Testis (tissue), 3 donors: ENCODE data around the gene SECISBP2L. TPM values are rescaled to one million over a fixed set of nuclear protein-coding genes. Genes with fewer than 3 reads are reported as not detected.

Experiments
- DNase-seq: peaks from one replicate; pipeline ENCODE4 v3.0.0-alpha.2; 2019
- H3K27ac ChIP-seq, 2 donors: fragments of 200-600 bp; sonication (generic); one replicate each; pipeline ENCODE4 v1.5.1; 2019
- H3K27me3 ChIP-seq: fragments of 200-600 bp; sonication (generic); one replicate; pipeline ENCODE4 v1.5.1; 2019
- H3K36me3 ChIP-seq: fragments of 200-600 bp; sonication (generic); one replicate; pipeline ENCODE4 v1.5.1; 2017; ENCODE audit warnings: low read depth; ENCODE audit errors: missing control alignments
- H3K4me1 ChIP-seq: fragments of 200-600 bp; sonication (generic); one replicate; pipeline ENCODE4 v1.5.1; 2019
- H3K4me3 ChIP-seq, 2 donors: fragments of 200-600 bp; sonication (generic); one replicate each; pipeline ENCODE4 v1.5.1; 2017 to 2019
- H3K9me3 ChIP-seq: fragments of 200-600 bp; sonication (generic); one replicate; pipeline ENCODE4 v1.5.1; 2017
- CTCF ChIP-seq, 3 experiments: fragments of 450-650 bp in 2 of 3; fragments of 200-600 bp in 1 of 3; sonication (generic) in 1 of 3; IDR thresholded peaks; one replicate each; pipeline ENCODE4 v1.5.1; 2016 to 2019; ENCODE audit warnings: antibody characterized with exemption in 3 of 3, mild to moderate bottlenecking in 2 of 3, moderate library complexity in 1 of 3
- POLR2A ChIP-seq: fragments of 450-650 bp; IDR thresholded peaks from one replicate; pipeline ENCODE4 v1.6.1; 2017; ENCODE audit warnings: antibody characterized with exemption, mild to moderate bottlenecking, moderate library complexity
- WGBS, 2 donors: methylation state at CpG; one replicate each; pipeline ENCODE4 v1.1.5; 2018; 5-methylcytosine and 5-hydroxymethylcytosine counted together
- intact Hi-C: fragments of 100-400 bp; cut with DNase I; formaldehyde crosslinking; loops from one replicate; pipeline ENCODE4 v1.15.1; 2023; ENCODE audit warnings: low total_unique reads
- polyA plus RNA-seq: library from polyadenylated mRNA; stranded (reverse); fragments of 350-450 nt; fragmentation: Illumina TruSeq; extraction: RNeasy Lipid Tissue Mini Kit (QIAGEN cat#74804); gene quantifications from one replicate; pipeline ENCODE4 v1.2.3, GENCODE V29; 2014; ENCODE audit warnings: low read depth, low replicate concordance; ENCODE audit not compliant: insufficient read depth
- total RNA-seq, 2 donors: library from RNA; depleted of rRNA; stranded (reverse); fragments of >200 nt; gene quantifications; one replicate each; pipeline ENCODE4 v1.2.3, GENCODE V29; 2016

Gene SECISBP2L
- total and polyA plus RNA-seq, 3 donors from 2014 or later: 29.2 to 76.1 (median 53.6) TPM

DNA sequence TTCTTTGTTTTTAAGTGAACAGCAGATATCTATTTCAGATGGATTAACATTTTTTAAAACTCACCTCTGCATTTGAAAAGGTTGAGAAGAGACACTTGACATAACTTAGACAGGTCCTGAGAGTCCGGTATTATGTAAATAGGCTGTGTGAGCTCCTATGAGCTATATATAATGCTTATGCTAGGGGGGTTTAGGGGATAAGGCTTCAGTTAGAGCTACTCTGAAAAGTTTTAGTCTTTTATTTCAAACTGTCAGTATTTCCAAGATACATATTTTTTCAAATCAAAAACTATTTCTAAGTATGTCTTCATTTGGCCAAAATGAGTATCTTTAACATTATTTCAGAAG lies 99.4 kb downstream of the SECISBP2L start:
- no peak for TF ChIP-seq CTCF (IDR thresholded peaks at IDR 0.05)
- no peak for TF ChIP-seq POLR2A
- H3K36me3 ChIP-seq: no peaks in the 10 kb centered on the region
- intact Hi-C loops: no loop called here
- DNase-seq: no peak
- H3K4me3 ChIP-seq: no peak overlapping the region
- 73 to 84% methylated on average over 1 of the region's 1 CpG for WGBS, 2 donors
- no peaks in the 10 kb centered on the region for H3K27me3 ChIP-seq
- H3K27ac ChIP-seq: peak overlapping the region; percentile 58 to 64
- peaks cover 11% of the 10 kb centered on the region for H3K4me1 ChIP-seq
- H3K9me3 ChIP-seq: no peaks in the 10 kb centered on the region

DNA sequence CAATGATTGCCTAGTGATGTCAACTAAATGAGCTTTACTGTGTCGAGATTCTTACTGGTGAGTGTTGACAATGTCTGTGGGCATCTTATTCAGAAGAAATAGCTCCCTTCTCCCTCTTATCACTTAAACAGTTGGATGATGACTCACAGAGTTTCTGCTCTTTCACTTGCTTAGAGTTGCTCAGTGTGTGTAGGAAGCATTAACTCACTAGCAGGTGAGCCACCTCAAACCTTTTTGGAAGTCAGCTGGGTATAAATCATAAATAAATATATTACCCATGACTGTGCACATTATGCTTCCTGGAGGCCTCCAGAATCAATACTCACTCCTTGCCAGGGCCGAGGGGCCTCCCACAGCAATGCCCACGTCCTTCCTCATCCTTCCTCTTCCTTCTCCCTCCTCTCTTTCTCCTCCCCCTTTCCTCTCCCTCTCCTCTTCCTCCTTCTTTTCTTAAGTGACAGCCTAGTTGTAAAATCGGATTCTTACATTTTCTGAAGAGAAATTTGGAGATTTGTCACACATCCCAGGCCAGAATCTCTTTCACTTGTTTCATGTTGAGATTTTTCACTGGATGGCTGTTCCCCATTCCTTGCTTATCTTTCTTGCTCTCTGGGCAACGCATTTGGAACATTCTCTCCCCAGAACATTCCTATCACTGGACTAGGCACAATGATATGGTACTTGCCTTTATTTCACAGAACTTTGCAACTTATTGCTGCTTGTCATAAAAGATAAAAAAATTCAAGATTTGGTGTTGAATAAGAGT lies 100.0 kb downstream of the SECISBP2L start:
- Histone ChIP-seq H3K27me3 (no peaks in the 10 kb centered on the region), H3K4me1 (peaks cover 12% of the 10 kb centered on the region), H3K36me3 (no peaks in the 10 kb centered on the region), H3K4me3 (no peak overlapping the region), H3K9me3 (no peaks in the 10 kb centered on the region), H3K27ac (peak overlapping the region; percentile 58 to 67)
- 40 to 46% methylated on average over 5 of the region's 5 CpGs for WGBS, 2 donors
- peak; percentile 52 for DNase-seq
- intact Hi-C loops: no loop called here
- TF ChIP-seq CTCF (IDR thresholded peaks at IDR 0.05) (no peak), POLR2A (no peak)

GRCh38 chr15:48945386-48945785 lies 100.9 kb downstream of the SECISBP2L start:
- WGBS, 2 donors: 42 to 82% methylated on average over 2 of the region's 2 CpGs
- TF ChIP-seq POLR2A: no peak
- TF ChIP-seq CTCF (IDR thresholded peaks at IDR 0.05): no peak
- Histone ChIP-seq H3K27ac (peak overlapping the region; percentile 12 to 67), H3K9me3 (no peaks in the 10 kb centered on the region), H3K27me3 (no peaks in the 10 kb centered on the region), H3K36me3 (no peaks in the 10 kb centered on the region), H3K4me1 (peaks cover 15% of the 10 kb centered on the region), H3K4me3 (no peak overlapping the region)
- intact Hi-C loops: no loop called here
- DNase-seq: no peak

DNA sequence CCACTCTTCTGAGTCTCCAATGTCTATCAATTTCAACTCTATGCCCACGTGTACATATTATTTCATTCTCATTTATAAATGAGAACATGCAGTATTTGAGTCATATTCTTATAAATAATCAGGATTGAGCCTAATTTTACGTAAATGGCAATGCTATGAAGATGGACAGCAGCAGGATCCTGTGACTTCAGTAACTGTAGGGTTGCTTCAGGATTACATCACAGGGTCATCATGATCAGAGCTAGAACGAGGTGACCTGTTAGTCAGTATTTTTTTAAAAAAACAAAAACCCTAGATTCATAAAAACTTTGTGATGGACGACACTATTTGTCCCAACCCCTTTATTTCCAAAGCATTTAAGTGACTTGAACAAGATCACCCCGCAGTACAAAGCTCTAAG lies 104.3 kb downstream of the SECISBP2L start:
- no peaks in the 10 kb centered on the region for H3K27me3 ChIP-seq
- intact Hi-C loops: no loop called here
- WGBS, 2 donors: 65 to 67% methylated on average over 5 of the region's 5 CpGs
- H3K4me3 ChIP-seq: no peak overlapping the region
- H3K9me3 ChIP-seq: no peaks in the 10 kb centered on the region
- no peak for DNase-seq
- H3K36me3 ChIP-seq: no peaks in the 10 kb centered on the region
- TF ChIP-seq POLR2A (no peak), CTCF (IDR thresholded peaks at IDR 0.05) (no peak)
- peaks cover 9% of the 10 kb centered on the region for H3K4me1 ChIP-seq
- H3K27ac ChIP-seq: no peak overlapping the region

DNA sequence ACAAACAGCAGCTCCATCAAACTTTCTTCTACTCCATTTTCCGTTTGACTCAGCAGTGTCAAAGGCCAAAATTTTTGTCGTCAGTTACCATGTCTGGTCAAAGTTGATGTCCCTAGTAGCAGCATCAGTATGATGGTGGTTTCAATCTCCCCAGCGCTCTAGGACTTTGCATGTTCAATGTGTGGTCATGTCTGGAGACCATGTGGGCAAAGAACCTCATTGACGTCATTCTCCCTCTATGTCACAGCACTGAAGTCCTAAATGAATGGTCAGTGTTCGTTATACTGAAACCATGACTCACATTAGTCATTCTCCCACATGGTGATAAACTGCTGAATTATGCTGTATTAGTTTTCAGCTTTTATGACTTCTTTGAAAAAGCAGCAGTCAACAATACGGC lies 105.7 kb downstream of the SECISBP2L start:
- intact Hi-C loops: no loop called here
- Histone ChIP-seq H3K36me3 (no peaks in the 10 kb centered on the region), H3K9me3 (no peaks in the 10 kb centered on the region), H3K4me1 (peaks cover 4% of the 10 kb centered on the region), H3K27ac (no peak overlapping the region), H3K4me3 (no peak overlapping the region), H3K27me3 (no peaks in the 10 kb centered on the region)
- no peak for DNase-seq
- WGBS, 2 donors: 83 to 87% methylated on average over 6 of the region's 6 CpGs
- TF ChIP-seq POLR2A (no peak), CTCF (IDR thresholded peaks at IDR 0.05) (no peak)
